ENCODE data around the gene RCAN1. TPM values are rescaled to one million over a fixed set of nuclear protein-coding genes. Genes with fewer than 3 reads are reported as not detected.

Gene RCAN1
- total and polyA plus RNA-seq, 2 of the 13 experiments (the other 11 are each of a cell fraction or from before 2014, with no cell fraction given): 9.4 to 34.1 TPM

DNA sequence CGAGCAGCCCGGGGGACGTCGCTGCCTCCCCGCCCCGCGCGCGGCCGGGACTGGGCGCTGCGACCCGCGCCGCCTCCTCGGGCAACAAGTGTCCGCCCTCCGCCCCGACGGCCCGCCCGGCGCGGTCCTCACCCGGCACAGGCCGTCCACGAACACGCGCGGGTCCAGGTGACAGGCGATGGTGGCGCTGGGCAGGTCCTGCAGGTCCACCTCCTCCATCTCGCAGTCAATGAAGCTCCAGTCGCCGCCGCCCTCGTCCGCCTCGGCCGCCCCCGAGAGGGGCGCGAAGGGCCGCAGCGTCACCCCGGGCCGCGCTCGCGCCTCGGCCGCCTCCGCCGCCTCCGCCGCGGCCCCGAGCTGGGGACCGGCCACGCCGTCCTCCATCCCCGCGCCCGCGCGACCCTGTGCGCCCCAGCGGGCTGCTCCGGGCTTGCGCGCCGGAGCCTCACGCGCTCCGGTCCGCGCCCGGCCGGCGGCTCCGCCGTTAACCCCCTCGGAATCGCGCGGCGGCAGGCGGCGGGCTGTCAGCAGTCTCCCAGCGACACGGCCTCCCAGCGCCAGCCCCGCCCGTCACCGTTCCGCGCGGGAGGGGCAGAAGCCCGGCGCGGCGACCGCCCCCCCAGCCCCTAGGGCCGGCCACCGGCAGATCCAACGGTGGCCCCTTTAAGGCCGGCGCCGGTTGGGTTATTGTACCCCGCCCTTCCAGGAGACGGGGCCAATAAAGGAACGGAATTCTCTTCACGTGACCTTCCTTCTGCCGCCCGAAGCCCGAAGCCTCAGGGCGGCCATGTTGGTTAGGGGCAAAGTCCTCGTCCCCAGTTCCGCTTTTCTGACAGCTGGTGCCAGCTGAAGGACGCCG, at the start of gene RCAN1 (continued):
- TF ChIP-seq CENPT (CRISPR knock-in tag; IDR thresholded peaks at IDR 0.05; ENCODE audit: low read depth): no peak
- TF ChIP-seq ZNF230 (CRISPR knock-in tag; IDR thresholded peaks at IDR 0.05): no peak
- peak; percentile 97 for TF ChIP-seq SAP130 (CRISPR knock-in tag; IDR thresholded peaks at IDR 0.05; ENCODE audit: low read depth)
- TF ChIP-seq KMT2B (CRISPR knock-in tag; IDR thresholded peaks at IDR 0.05): 0 out of 2 replicates have a peak, but pooled peaks have one; percentile 63
- 0 out of 2 replicates have a peak, but pooled peaks have one; percentile 46 for TF ChIP-seq ZBTB7B (CRISPR knock-in tag; IDR thresholded peaks at IDR 0.05)
- TF ChIP-seq, protein P1, sequence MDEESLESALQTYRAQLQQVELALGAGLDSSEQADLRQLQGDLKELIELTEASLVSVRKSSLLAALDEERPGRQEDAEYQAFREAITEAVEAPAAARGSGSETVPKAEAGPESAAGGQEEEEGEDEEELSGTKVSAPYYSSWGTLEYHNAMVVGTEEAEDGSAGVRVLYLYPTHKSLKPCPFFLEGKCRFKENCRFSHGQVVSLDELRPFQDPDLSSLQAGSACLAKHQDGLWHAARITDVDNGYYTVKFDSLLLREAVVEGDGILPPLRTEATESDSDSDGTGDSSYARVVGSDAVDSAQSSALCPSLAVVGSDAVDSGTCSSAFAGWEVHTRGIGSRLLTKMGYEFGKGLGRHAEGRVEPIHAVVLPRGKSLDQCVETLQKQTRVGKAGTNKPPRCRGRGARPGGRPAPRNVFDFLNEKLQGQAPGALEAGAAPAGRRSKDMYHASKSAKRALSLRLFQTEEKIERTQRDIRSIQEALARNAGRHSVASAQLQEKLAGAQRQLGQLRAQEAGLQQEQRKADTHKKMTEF (CRISPR knock-in tag; IDR thresholded peaks at IDR 0.05): peak; percentile 32; the same call in 1 of the 2 replicates
- no peak for TF ChIP-seq BRCA1 (CRISPR knock-in tag; IDR thresholded peaks at IDR 0.05)
- TF ChIP-seq NFKBIZ (CRISPR knock-in tag; IDR thresholded peaks at IDR 0.05): no peak
- TF ChIP-seq ELF3 (CRISPR knock-in tag; IDR thresholded peaks at IDR 0.05): peak; percentile 57; the same call in 1 of the 2 replicates
- TF ChIP-seq, protein P2, sequence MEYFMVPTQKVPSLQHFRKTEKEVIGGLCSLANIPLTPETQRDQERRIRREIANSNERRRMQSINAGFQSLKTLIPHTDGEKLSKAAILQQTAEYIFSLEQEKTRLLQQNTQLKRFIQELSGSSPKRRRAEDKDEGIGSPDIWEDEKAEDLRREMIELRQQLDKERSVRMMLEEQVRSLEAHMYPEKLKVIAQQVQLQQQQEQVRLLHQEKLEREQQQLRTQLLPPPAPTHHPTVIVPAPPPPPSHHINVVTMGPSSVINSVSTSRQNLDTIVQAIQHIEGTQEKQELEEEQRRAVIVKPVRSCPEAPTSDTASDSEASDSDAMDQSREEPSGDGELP (IDR thresholded peaks at IDR 0.05; ENCODE audit: borderline replicate concordance, low read depth): peak; percentile 97; the same call in 1 of the 2 replicates
- peak; percentile 59 for TF ChIP-seq HNRNPLL (IDR thresholded peaks at IDR 0.05; ENCODE audit: low read depth, low read length, poor library complexity, severe bottlenecking)
- peak; percentile 63 for TF ChIP-seq NR2C2 (CRISPR knock-in tag; IDR thresholded peaks at IDR 0.05; ENCODE audit: borderline replicate concordance)
- peak; percentile 58; the same call in 1 of the 2 replicates for TF ChIP-seq HDAC2 (CRISPR knock-in tag; IDR thresholded peaks at IDR 0.05)
- TF ChIP-seq THAP11 (CRISPR knock-in tag; IDR thresholded peaks at IDR 0.05): peak; percentile 83
- TF ChIP-seq GFI1 (CRISPR knock-in tag; IDR thresholded peaks at IDR 0.05; ENCODE audit: borderline replicate concordance): no peak
- TF ChIP-seq ZNF629 (CRISPR knock-in tag; conservative IDR thresholded peaks at IDR 0.05): 0 out of 2 replicates have a peak, but pooled peaks have one; percentile 8
- no peak for TF ChIP-seq ZNF260 (CRISPR knock-in tag; IDR thresholded peaks at IDR 0.05; ENCODE audit: borderline replicate concordance, low read depth)
- peak; percentile 98 for TF ChIP-seq YY1 (IDR thresholded peaks at IDR 0.05; ENCODE audit: insufficient read depth, insufficient replicate concordance, low read depth, low read length)
- peak; percentile 61; the same call in 1 of the 2 replicates for TF ChIP-seq CREM (IDR thresholded peaks at IDR 0.05)
- no peak for TF ChIP-seq CREM (CRISPR knock-in tag; IDR thresholded peaks at IDR 0.05)
- TF ChIP-seq, protein P3, sequence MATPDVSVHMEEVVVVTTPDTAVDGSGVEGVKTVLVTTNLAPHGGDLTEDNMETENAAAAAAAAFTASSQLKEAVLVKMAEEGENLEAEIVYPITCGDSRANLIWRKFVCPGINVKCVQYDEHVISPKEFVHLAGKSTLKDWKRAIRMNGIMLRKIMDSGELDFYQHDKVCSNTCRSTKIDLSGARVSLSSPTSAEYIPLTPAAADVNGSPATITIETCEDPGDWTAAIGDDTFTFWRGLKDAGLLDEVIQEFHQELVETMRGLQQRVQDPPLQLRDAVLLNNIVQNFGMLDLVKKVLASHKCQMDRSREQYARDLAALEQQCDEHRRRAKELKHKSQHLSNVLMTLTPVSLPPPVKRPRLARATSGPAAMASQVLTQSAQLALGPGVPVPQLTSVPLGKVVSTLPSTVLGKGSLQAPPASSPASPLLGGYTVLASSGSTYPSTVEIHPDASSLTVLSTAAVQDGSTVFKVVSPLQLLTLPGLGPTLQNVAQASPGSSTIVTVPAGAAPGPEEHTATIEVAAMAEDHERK (CRISPR knock-in tag; IDR thresholded peaks at IDR 0.05; ENCODE audit: low read depth): 0 out of 2 replicates have a peak, but pooled peaks have one; percentile 34
- TF ChIP-seq KLF12 (CRISPR knock-in tag; IDR thresholded peaks at IDR 0.05; ENCODE audit: borderline replicate concordance): peak; percentile 51; the same call in 1 of the 2 replicates
- peak; percentile 64; the same call in 1 of the 2 replicates for TF ChIP-seq ARNT2 (CRISPR knock-in tag; IDR thresholded peaks at IDR 0.05; ENCODE audit: low read depth)
- TF ChIP-seq ZNF816 (CRISPR knock-in tag; IDR thresholded peaks at IDR 0.05; ENCODE audit: borderline replicate concordance): 0 out of 2 replicates have a peak, but pooled peaks have one; percentile 55

Data from HepG2 (cell line).